Activated CD4-positive, alpha-beta T cell treated with anti-CD3 and anti-CD28 coated beads for 36 hours (primary cell): ENCODE results near the gene IQGAP1. TPM values are rescaled to one million over a fixed set of nuclear protein-coding genes. Genes with fewer than 3 reads are reported as not detected.
A peak's percentile ranks its signal among the peaks of the same experiment; 100 is the strongest.

Source experiments
- ATAC-seq: fragments of 200-7000 bp; cut with Tn5 transposase; one replicate; pipeline ENCODE4 v1.10.0; 2021; ENCODE audit warnings: mild to moderate bottlenecking, moderate library complexity
- CTCF ChIA-PET: fragments of 350-600 bp; sonication (Branson Sonifier 250); formaldehyde crosslinking; loops from one replicate; lab custom pipeline; 2021; ENCODE audit warnings: antibody characterized with exemption; lab: Charles Lee
- POLR2A ChIA-PET: fragments of 350-600 bp; sonication (Branson Sonifier 250); formaldehyde crosslinking; loops from one replicate; lab custom pipeline; 2021; ENCODE audit warnings: antibody characterized with exemption, inconsistent platforms; lab: Charles Lee
- DNase-seq: peaks from one replicate; pipeline ENCODE4 v3.0.0-alpha.2; 2020
- H3K27ac Mint-ChIP-seq: one replicate; pipeline ENCODE4 v1.8.0; 2021; ENCODE audit warnings: mixed read lengths
- H3K27me3 Mint-ChIP-seq: one replicate; pipeline ENCODE4 v1.8.0; 2021; ENCODE audit warnings: mixed read lengths
- H3K36me3 Mint-ChIP-seq: one replicate; pipeline ENCODE4 v1.8.0; 2021; ENCODE audit warnings: low read depth, mixed read lengths
- H3K4me1 Mint-ChIP-seq: one replicate; pipeline ENCODE4 v1.8.0; 2021; ENCODE audit warnings: mixed read lengths
- H3K4me3 Mint-ChIP-seq: one replicate; pipeline ENCODE4 v1.8.0; 2021; ENCODE audit warnings: mild to moderate bottlenecking, moderate library complexity, mixed read lengths
- H3K9me3 Mint-ChIP-seq: one replicate; pipeline ENCODE4 v1.8.0; 2021; ENCODE audit warnings: low read depth, mixed read lengths
- intact Hi-C, 2 experiments: fragments of 100-400 bp; cut with DNase I in 1 of 2; cut with micrococcal nuclease in 1 of 2; formaldehyde crosslinking; loops; one replicate each; pipeline versions ENCODE4 v1.14.2 to v1.15.1; 2022 to 2024; cut with DNase I, micrococcal nuclease
- total RNA-seq, 2 experiments: library from RNA; stranded (reverse); gene quantifications; one replicate each; pipeline ENCODE4 v1.2.3, GENCODE V29; 2021

IQGAP1 gene
- total RNA-seq, 2 experiments from 2014 or later: 181 to 334 TPM

- POLR2A ChIA-PET: interaction anchor here (0.6 kb wide), 2 partner anchors 170 to 195 kb away, joined by 3 to 4 read pairs; partner anchors contain the start of gene SEMA4B
- Mint-ChIP-seq H3K27ac (peak overlapping the region; percentile 21), H3K4me3 (no peak overlapping the region), H3K9me3 (no peaks in the 10 kb centered on the region), H3K4me1 (peaks cover 65% of the 10 kb centered on the region), H3K36me3 (peaks cover 36% of the 10 kb centered on the region), H3K27me3 (no peaks in the 10 kb centered on the region)
- CTCF ChIA-PET: interaction anchor here (0.7 kb wide), 1 partner anchor 22 kb away, joined by 3 read pairs; no protein-coding TSS in a partner anchor
- intact Hi-C loops: no loop called here
- ATAC-seq: no peak
- DNase-seq: no peak
Observed at GRCh38 chr15:90396321-90396720, 8.3 kb downstream of the IQGAP1 start.

DNA sequence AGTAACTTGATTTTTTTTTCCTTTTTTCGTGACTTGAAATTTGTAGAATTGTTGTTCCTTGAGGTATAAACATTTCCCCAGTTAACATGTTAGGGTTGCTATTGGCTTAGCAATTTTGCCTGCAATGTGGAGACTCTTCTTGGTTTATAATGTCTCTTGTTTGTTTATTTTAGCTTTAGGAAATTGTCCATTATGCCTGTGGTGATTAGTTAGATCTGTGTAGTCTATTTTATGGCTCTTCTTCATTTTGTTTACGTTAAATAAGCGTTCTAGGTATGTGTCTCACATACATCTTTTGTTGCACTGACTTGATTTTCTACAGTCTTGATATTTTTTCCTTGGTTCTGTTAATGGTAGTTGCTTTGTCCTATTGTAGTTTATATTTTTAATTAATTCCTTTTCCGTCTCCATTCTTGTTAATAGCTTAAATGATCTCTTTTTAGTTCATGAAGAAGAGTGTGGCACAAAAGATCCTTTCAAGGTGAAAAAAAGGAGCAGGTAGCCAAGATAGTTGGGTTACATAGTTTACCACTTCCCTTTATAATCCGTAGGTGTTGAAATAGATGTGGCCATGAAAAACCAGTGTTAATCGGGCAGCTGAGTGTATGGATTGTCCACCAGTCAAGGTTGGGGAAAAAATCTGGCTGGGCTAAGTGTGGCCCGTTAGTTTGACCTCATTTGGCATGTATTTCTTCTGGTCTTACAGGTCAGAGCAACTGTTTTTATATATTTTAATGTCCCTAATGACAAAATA, 12.1 kb downstream of the IQGAP1 start:
- CTCF ChIA-PET: interaction anchor here (0.6 to 3.2 kb wide), 6 partner anchors 8 to 173 kb away, joined by 3 to 10 read pairs (median 4); no protein-coding TSS in a partner anchor
- peaks cover 69% of the 10 kb centered on the region for H3K4me1 Mint-ChIP-seq

DNA sequence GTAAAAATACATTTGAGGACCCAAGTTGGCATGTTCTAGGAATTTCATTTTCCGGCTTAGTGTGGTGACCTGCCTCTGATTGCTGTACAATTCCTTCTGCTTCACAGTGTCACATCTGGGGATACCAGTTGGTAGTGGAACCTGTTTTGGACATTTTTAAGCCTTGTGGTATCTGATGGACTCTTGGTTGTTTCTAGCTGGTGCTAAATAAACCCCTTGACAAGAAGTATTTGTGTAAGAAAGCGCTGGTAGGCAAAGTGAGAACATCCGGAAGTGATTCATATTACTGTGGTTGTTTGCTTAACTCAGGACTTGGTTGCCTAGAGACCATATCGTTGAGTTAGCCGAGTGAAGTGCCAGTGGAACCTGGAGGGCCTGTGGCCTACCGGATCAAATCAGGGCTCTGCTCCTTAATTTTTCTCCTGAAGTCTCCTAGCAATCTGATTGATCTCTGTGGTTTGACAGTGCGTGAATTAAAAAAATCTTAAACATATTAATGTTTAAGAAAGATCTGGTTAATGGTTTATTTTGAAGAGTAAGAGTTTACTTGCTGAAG, 12.8 kb downstream of the IQGAP1 start:
- Mint-ChIP-seq H3K27me3 (no peaks in the 10 kb centered on the region), H3K4me3 (peak overlapping the region; percentile 59), H3K9me3 (no peaks in the 10 kb centered on the region), H3K36me3 (peaks cover 17% of the 10 kb centered on the region), H3K4me1 (peaks cover 70% of the 10 kb centered on the region), H3K27ac (peak overlapping the region; percentile 95)
- ATAC-seq (peak; percentile 99), DNase-seq (peak; percentile 73)
- POLR2A ChIA-PET: interaction anchor here (0.7 to 1.1 kb wide), 3 partner anchors 13 to 139 kb away, joined by 3 to 4 read pairs (median 3); partner anchors contain the start of gene IQGAP1
- CTCF ChIA-PET: interaction anchor here (0.6 to 3.2 kb wide), 6 partner anchors 16 to 175 kb away, joined by 3 to 10 read pairs (median 4); no protein-coding TSS in a partner anchor
- intact Hi-C loops: loop anchor here (1.0 to 10.0 kb wide), 5 partner anchors 13 to 366 kb away; partner anchors contain the start of genes CIB1 (in 1 of the 2), GDPGP1 (in 1 of the 2) and IQGAP1 (in 1 of the 2)

More for the DNA sequence above, 12.1 kb downstream of the IQGAP1 start:
- Mint-ChIP-seq H3K27me3 (no peaks in the 10 kb centered on the region), H3K27ac (peak overlapping the region; percentile 95), H3K4me3 (peak overlapping the region; percentile 59), H3K36me3 (peaks cover 21% of the 10 kb centered on the region), H3K9me3 (no peaks in the 10 kb centered on the region)
- POLR2A ChIA-PET: interaction anchor here (0.7 to 1.1 kb wide), 3 partner anchors 12 to 139 kb away, joined by 3 to 4 read pairs (median 3); partner anchors contain the start of gene IQGAP1
- peak; percentile 22 for ATAC-seq
- intact Hi-C loops: loop anchor here in 1 of 2 experiments (5.0 to 10.0 kb wide), 2 partner anchors 168 to 365 kb away; partner anchors contain the start of genes CIB1 and GDPGP1
- no peak for DNase-seq

DNA sequence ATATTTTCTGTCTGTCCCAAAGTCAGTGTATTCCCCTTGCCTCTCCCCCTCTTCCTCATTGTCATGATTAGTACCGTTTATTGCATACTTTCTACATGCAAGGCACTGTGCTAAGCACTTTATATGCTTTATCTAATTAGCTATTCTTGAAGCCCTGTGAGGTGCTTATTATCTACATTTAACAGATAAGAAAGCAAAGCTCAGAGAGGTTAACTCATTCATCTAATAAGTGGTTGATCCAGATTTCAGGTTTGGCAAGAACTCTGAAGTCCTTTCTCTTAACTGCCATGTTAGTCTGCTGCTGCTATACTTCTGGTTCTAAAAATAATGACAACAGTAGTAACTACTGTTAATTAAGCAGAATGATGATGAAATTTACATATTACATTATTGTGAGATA, 13.5 kb downstream of the IQGAP1 start:
- ATAC-seq: no peak
- ChIA-PET CTCF (interaction anchor here (0.6 to 3.2 kb wide), 5 partner anchors 9 to 49 kb away, joined by 3 to 10 read pairs (median 3); no protein-coding TSS in a partner anchor), POLR2A (no interaction called here)
- Mint-ChIP-seq H3K36me3 (peaks cover 16% of the 10 kb centered on the region), H3K4me3 (peak overlapping the region; percentile 59), H3K9me3 (no peaks in the 10 kb centered on the region), H3K27me3 (no peaks in the 10 kb centered on the region), H3K27ac (peak overlapping the region; percentile 95), H3K4me1 (peaks cover 71% of the 10 kb centered on the region)
- intact Hi-C loops: loop anchor here (1.0 to 10.0 kb wide), 5 partner anchors 13 to 367 kb away; partner anchors contain the start of genes CIB1 (in 1 of the 2), GDPGP1 (in 1 of the 2) and IQGAP1 (in 1 of the 2)
- no peak for DNase-seq

DNA sequence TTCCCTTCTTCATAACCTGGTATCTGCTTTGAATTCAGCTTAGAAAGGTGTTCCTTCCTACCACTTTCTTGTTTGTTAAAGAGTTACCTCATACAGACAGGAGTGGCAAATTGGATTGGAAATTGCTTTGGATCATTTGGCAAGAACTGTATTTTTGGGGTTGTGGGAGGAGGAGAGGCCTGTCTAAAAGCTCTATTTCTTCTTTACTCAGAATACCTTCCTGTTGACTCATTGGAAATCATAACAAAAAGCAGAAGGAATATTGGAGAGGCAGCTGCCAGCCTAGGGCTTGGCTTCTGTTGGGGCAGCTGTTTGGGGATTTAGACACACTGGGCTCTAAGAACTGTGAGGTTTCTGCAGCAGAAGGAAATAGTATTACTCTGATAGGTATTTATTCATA, 14.2 kb downstream of the IQGAP1 start:
- peak overlapping the region; percentile 1 for H3K4me3 Mint-ChIP-seq

DNA sequence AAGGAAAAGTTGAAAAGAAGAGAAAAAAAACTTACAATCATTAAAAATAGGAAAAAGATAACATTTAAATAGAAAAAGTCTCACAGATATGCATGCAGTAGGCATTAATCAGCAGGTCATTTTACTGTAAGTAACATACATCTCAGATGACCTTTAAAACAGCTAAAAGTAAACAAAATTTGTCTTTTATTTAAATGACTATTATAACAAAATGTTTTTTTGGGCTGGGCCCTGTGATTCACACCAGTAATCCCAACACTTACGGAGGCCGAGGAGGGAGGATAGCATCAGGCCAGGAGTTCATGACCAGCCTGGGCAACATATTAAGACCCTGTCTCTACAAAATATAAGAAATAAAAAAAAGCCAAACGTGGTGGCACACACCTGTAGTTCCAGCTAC, 14.7 kb downstream of the IQGAP1 start:
- Mint-ChIP-seq H3K27ac (no peak overlapping the region), H3K36me3 (peaks cover 17% of the 10 kb centered on the region), H3K27me3 (no peaks in the 10 kb centered on the region), H3K9me3 (no peaks in the 10 kb centered on the region), H3K4me3 (no peak overlapping the region), H3K4me1 (peaks cover 78% of the 10 kb centered on the region)
- intact Hi-C loops: loop anchor here in 1 of 2 experiments (5.0 to 10.0 kb wide), 2 partner anchors 170 to 368 kb away; partner anchors contain the start of genes CIB1 and GDPGP1
- no peak for ATAC-seq
- no peak for DNase-seq
- ChIA-PET POLR2A (interaction anchor here (0.8 kb wide), 1 partner anchor 11 kb away, joined by 4 read pairs; no protein-coding TSS in a partner anchor), CTCF (interaction anchor here (1.0 kb wide), 1 partner anchor 96 kb away, joined by 4 read pairs; no protein-coding TSS in a partner anchor)

More for the DNA sequence above, 14.2 kb downstream of the IQGAP1 start:
- DNase-seq (no peak), ATAC-seq (no peak)
- H3K9me3 Mint-ChIP-seq: no peaks in the 10 kb centered on the region
- intact Hi-C loops: loop anchor here in 1 of 2 experiments (5.0 to 10.0 kb wide), 2 partner anchors 170 to 367 kb away; partner anchors contain the start of genes CIB1 and GDPGP1
- H3K4me1 Mint-ChIP-seq: peaks cover 75% of the 10 kb centered on the region
- ChIA-PET POLR2A (interaction anchor here (0.8 kb wide), 1 partner anchor 11 kb away, joined by 4 read pairs; no protein-coding TSS in a partner anchor), CTCF (interaction anchor here (0.8 to 1.1 kb wide), 3 partner anchors 10 to 95 kb away, joined by 3 to 4 read pairs (median 3); no protein-coding TSS in a partner anchor)
- peaks cover 17% of the 10 kb centered on the region for H3K36me3 Mint-ChIP-seq
- no peaks in the 10 kb centered on the region for H3K27me3 Mint-ChIP-seq
- peak overlapping the region; percentile 95 for H3K27ac Mint-ChIP-seq

GRCh38 chr15:90405055-90405607, 17.1 kb downstream of the IQGAP1 start:
- ChIA-PET POLR2A (interaction anchor here (0.5 kb wide), 2 partner anchors 198 to 518 kb away, joined by 4 to 5 read pairs; no protein-coding TSS in a partner anchor), CTCF (interaction anchor here (0.6 to 1.3 kb wide), 3 partner anchors 10 to 149 kb away, joined by 3 read pairs; no protein-coding TSS in a partner anchor)
- Mint-ChIP-seq H3K27me3 (no peaks in the 10 kb centered on the region), H3K36me3 (peaks cover 32% of the 10 kb centered on the region), H3K9me3 (peaks cover 6% of the 10 kb centered on the region), H3K27ac (no peak overlapping the region), H3K4me3 (no peak overlapping the region), H3K4me1 (peaks cover 86% of the 10 kb centered on the region)
- intact Hi-C loops: loop anchor here in 1 of 2 experiments (10.0 kb wide), 1 partner anchor 370 kb away; no protein-coding TSS in a partner anchor
- DNase-seq (no peak), ATAC-seq (no peak)

DNA sequence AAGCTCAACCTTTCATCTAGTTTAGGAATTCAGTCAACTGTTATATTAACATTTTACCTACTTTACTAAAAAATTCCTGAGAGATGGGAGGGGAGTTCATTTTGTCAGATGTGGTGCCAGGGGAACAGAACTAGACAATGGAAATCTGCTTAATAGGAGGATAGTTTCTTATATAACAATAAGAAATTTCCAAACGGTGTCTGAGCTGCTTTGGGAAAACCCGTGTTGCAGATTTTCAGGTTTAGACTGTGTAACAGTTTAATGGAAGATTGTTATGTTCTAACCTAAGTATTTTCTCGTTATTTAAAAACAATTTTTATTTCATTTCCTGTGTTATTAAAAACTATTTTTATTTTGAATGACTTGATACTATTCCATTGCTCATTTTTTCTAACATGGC, 19.3 kb downstream of the IQGAP1 start:
- CTCF ChIA-PET: interaction anchor here (0.6 to 2.0 kb wide), 5 partner anchors 8 to 74 kb away, joined by 3 to 7 read pairs (median 3); partner anchors contain the start of gene IQGAP1
- H3K4me3 Mint-ChIP-seq: no peak overlapping the region
- ATAC-seq: no peak

DNA sequence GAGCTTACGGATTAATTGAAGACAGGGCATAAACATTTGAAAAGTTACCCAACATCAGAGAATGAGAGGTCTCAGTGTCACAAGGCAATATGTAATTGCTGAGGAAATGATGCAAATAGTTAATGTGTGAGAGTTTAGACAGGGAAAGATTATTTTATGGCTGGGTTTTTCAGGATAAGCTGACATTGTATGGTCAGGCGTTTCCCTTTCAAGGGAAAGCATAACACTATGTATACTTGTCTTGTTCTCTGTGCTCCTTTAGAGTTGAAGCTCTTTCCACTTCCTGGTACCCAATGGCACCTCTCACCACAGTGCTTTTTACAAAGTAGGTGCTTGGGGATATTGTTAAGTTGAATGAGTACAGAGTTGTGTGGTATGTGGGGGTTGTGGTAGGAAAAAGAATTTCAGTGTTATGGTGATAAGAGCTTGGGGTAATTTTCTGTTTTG, 19.9 kb downstream of the IQGAP1 start:
- ChIA-PET CTCF (interaction anchor here (0.9 to 2.0 kb wide), 5 partner anchors 8 to 74 kb away, joined by 3 to 7 read pairs (median 3); partner anchors contain the start of gene IQGAP1), POLR2A (interaction anchor here (0.6 to 1.1 kb wide), 4 partner anchors 12 to 16 kb away, joined by 3 to 4 read pairs (median 4); no protein-coding TSS in a partner anchor)
- Mint-ChIP-seq H3K4me1 (peaks cover 80% of the 10 kb centered on the region), H3K36me3 (peaks cover 32% of the 10 kb centered on the region), H3K27me3 (no peaks in the 10 kb centered on the region), H3K27ac (peak overlapping the region; percentile 73), H3K9me3 (peaks cover 6% of the 10 kb centered on the region), H3K4me3 (peak overlapping the region; percentile 33)
- ATAC-seq (peak; percentile 94), DNase-seq (peak; percentile 44)
- intact Hi-C loops: loop anchor here (1.0 to 10.0 kb wide), 2 partner anchors 11 to 373 kb away; no protein-coding TSS in a partner anchor

More for the DNA sequence above, 19.3 kb downstream of the IQGAP1 start:
- H3K27me3 Mint-ChIP-seq: no peaks in the 10 kb centered on the region
- H3K9me3 Mint-ChIP-seq: peaks cover 6% of the 10 kb centered on the region
- DNase-seq: no peak
- H3K4me1 Mint-ChIP-seq: peaks cover 79% of the 10 kb centered on the region
- peaks cover 34% of the 10 kb centered on the region for H3K36me3 Mint-ChIP-seq
- intact Hi-C loops: loop anchor here in 1 of 2 experiments (10.0 kb wide), 1 partner anchor 373 kb away; no protein-coding TSS in a partner anchor
- POLR2A ChIA-PET: interaction anchor here (0.6 to 1.1 kb wide), 3 partner anchors 12 to 14 kb away, joined by 3 to 4 read pairs (median 4); no protein-coding TSS in a partner anchor
- peak overlapping the region; percentile 73 for H3K27ac Mint-ChIP-seq
